ENCODE data around the gene OBSL1. TPM values are rescaled to one million over a fixed set of nuclear protein-coding genes. Genes with fewer than 3 reads are reported as not detected.

OBSL1 gene
- total and polyA plus RNA-seq, 10 of the 15 experiments (the other 5 are each of a cell fraction or from before 2014, with no cell fraction given): 0.14 to 0.77 TPM; not detected in 8

GRCh38 chr2:219543596-219544358 lies 27.6 kb downstream of the OBSL1 start, which contains the start of the genes CHPF and TMEM198 (continued):
- no peak for TF ChIP-seq ETV6 (conservative IDR thresholded peaks at IDR 0.05 in 1 of 2, IDR thresholded peaks at IDR 0.05 in 1 of 2; ENCODE audit: borderline replicate concordance in 1 of 2, low read depth in 1 of 2)
- no peak for TF ChIP-seq KAT2A (conservative IDR thresholded peaks at IDR 0.05; ENCODE audit: control insufficient read depth, low read depth, low read length)
- no peak for TF ChIP-seq IRF5 (IDR thresholded peaks at IDR 0.05; ENCODE audit: borderline replicate concordance)
- no peak for TF ChIP-seq TCF3 (IDR thresholded peaks at IDR 0.05; ENCODE audit: borderline replicate concordance, insufficient read depth, low read depth, low read length)
- peak; percentile 77 for TF ChIP-seq ZBTB40 (IDR thresholded peaks at IDR 0.05; ENCODE audit: borderline replicate concordance)
- TF ChIP-seq MLLT1 (IDR thresholded peaks at IDR 0.05): peak; percentile 83
- TF ChIP-seq BACH1 (IDR thresholded peaks at IDR 0.05; ENCODE audit: borderline replicate concordance): 0 out of 2 replicates have a peak, but pooled peaks have one; percentile 6
- TF ChIP-seq POLR2AphosphoS5 (IDR thresholded peaks at IDR 0.05; ENCODE audit: low read length): no peak
- TF ChIP-seq PKNOX1 (IDR thresholded peaks at IDR 0.05): peak; percentile 92
- peak; percentile 59 to 63; a peak in 2 of 4 replicates for TF ChIP-seq BHLHE40 (IDR thresholded peaks at IDR 0.05; ENCODE audit: borderline replicate concordance in 1 of 2, low read depth in 2 of 2, low read length in 1 of 2)
- no peak for TF ChIP-seq POLR2AphosphoS2 (IDR thresholded peaks at IDR 0.05; ENCODE audit: low read depth, low read length)
- no peak for TF ChIP-seq JUNB (IDR thresholded peaks at IDR 0.05)
- TF ChIP-seq ZNF24 (IDR thresholded peaks at IDR 0.05): no peak
- TF ChIP-seq STAT1 (conservative IDR thresholded peaks at IDR 0.05): no peak
- no peak for TF ChIP-seq IRF3 (IDR thresholded peaks at IDR 0.05)
- TF ChIP-seq FOXM1 (IDR thresholded peaks at IDR 0.05; ENCODE audit: low read depth, low read length): no peak
